Spinal cord (tissue), 10 donors: ENCODE measurements around the gene CUEDC1. TPM values are rescaled to one million over a fixed set of nuclear protein-coding genes. Genes with fewer than 3 reads are reported as not detected.

Experiments
- DNase-seq, 6 donors: peaks; one replicate each; pipeline versions ENCODE4 v3.0.0 to v3.0.0-alpha.2; 2013 to 2015; ENCODE audit warnings: low spot score in 6 of 6, low read depth in 4 of 6
- H3K27ac ChIP-seq: one replicate; pipeline ENCODE4 v1.5.1; 2013; ENCODE audit warnings: low read depth, low read length, control low read depth
- H3K27me3 ChIP-seq: one replicate; pipeline ENCODE4 v1.6.1; 2013; ENCODE audit warnings: low read length; ENCODE audit not compliant: control insufficient read depth, insufficient read depth
- H3K36me3 ChIP-seq: one replicate; pipeline ENCODE4 v1.6.1; 2013; ENCODE audit warnings: low read length; ENCODE audit not compliant: control insufficient read depth, insufficient read depth
- H3K4me1 ChIP-seq: one replicate; pipeline ENCODE4 v1.6.1; 2013; ENCODE audit warnings: low read length; ENCODE audit not compliant: control insufficient read depth, insufficient read depth
- H3K4me3 ChIP-seq: one replicate; pipeline ENCODE4 v1.5.1; 2013; ENCODE audit warnings: low read depth, low read length, control low read depth
- H3K9me3 ChIP-seq: one replicate; pipeline ENCODE4 v1.6.1; 2013; ENCODE audit warnings: low read length; ENCODE audit not compliant: control insufficient read depth, insufficient read depth
- WGBS: methylation state at CpG from one replicate; pipeline ENCODE4 v1.1.5; 2013; ENCODE audit warnings: missing lambda C conversion rate; ENCODE audit not compliant: insufficient coverage; 5-methylcytosine and 5-hydroxymethylcytosine counted together
- polyA plus RNA-seq, 2 donors: library from polyadenylated mRNA; unstranded; fragments of 120-200 nt; gene quantifications; one replicate each; pipeline ENCODE4 v1.2.1, GENCODE V29; 2013; ENCODE audit not compliant: insufficient read length in 2 of 2
- total RNA-seq, 2 donors: library from RNA; depleted of rRNA in 1 of 2; stranded (reverse); fragments of 120-200 nt in 1 of 2; fragments of >200 nt in 1 of 2; gene quantifications; one replicate each; pipeline versions ENCODE4 v1.2.3 to v1.2.4, GENCODE V29; 2013 to 2014
- donor health status: healthy.

The CUEDC1 gene
- total and polyA plus RNA-seq, 4 donors, result 14.0 to 111 (median 63.8) TPM

GRCh38 chr17:57931488-57932137 lies 23.6 kb downstream of the CUEDC1 start:
- peaks cover 88% of the 10 kb centered on the region for H3K4me1 ChIP-seq
- H3K9me3 ChIP-seq, result no peaks in the 10 kb centered on the region
- no peak for DNase-seq
- peak overlapping the region; percentile 35 for H3K27ac ChIP-seq
- WGBS, result 71% methylated on average over 9 of the region's 12 CpGs
- no peak overlapping the region for H3K4me3 ChIP-seq
- no peaks in the 10 kb centered on the region for H3K27me3 ChIP-seq
- H3K36me3 ChIP-seq, result no peaks in the 10 kb centered on the region

- peak overlapping the region; percentile 25 for H3K27ac ChIP-seq
Observed at GRCh38 chr17:57930239-57930638, 25.0 kb downstream of the CUEDC1 start.

GRCh38 chr17:57929386-57929785 lies 25.8 kb downstream of the CUEDC1 start:
- 44% methylated on average over 3 of the region's 4 CpGs for WGBS
- no peaks in the 10 kb centered on the region for H3K9me3 ChIP-seq
- H3K27me3 ChIP-seq, result no peaks in the 10 kb centered on the region
- peaks cover 4% of the 10 kb centered on the region for H3K36me3 ChIP-seq
- DNase-seq, result no peak
- H3K4me3 ChIP-seq, result no peak overlapping the region
- peak overlapping the region; percentile 15 for H3K27ac ChIP-seq
- H3K4me1 ChIP-seq, result peaks cover 84% of the 10 kb centered on the region

More at GRCh38 chr17:57930239-57930638, 25.0 kb downstream of the CUEDC1 start:
- H3K36me3 ChIP-seq, result peaks cover 4% of the 10 kb centered on the region
- peaks cover 86% of the 10 kb centered on the region for H3K4me1 ChIP-seq
- no peaks in the 10 kb centered on the region for H3K27me3 ChIP-seq
- DNase-seq, result no peak
- H3K4me3 ChIP-seq, result no peak overlapping the region
- no peaks in the 10 kb centered on the region for H3K9me3 ChIP-seq
- 84% methylated on average over 2 of the region's 5 CpGs for whole genome bisulfite sequencing

GRCh38 chr17:57928928-57929327 lies 26.3 kb downstream of the CUEDC1 start:
- 67% methylated on average over 5 of the region's 5 CpGs for WGBS
- peak overlapping the region; percentile 10 for H3K27ac ChIP-seq

GRCh38 chr17:57927048-57927723 lies 28.0 kb downstream of the CUEDC1 start:
- Histone ChIP-seq H3K27ac (peak overlapping the region; percentile 86), H3K4me1 (peaks cover 81% of the 10 kb centered on the region), H3K9me3 (no peaks in the 10 kb centered on the region), H3K36me3 (peaks cover 4% of the 10 kb centered on the region), H3K4me3 (no peak overlapping the region), H3K27me3 (no peaks in the 10 kb centered on the region)
- DNase-seq, result peak in 2 of 6 donors; percentile 75 to 81
- WGBS, result 40% methylated on average over 1 of the region's 5 CpGs

More at GRCh38 chr17:57928928-57929327, 26.3 kb downstream of the CUEDC1 start:
- Histone ChIP-seq H3K4me3 (no peak overlapping the region), H3K27me3 (no peaks in the 10 kb centered on the region), H3K4me1 (peaks cover 85% of the 10 kb centered on the region), H3K9me3 (no peaks in the 10 kb centered on the region), H3K36me3 (peaks cover 4% of the 10 kb centered on the region)
- no peak for DNase-seq

GRCh38 chr17:57926723-57927047 lies 28.5 kb downstream of the CUEDC1 start:
- DNase-seq, result no peak
- Histone ChIP-seq H3K4me1 (peaks cover 80% of the 10 kb centered on the region), H3K4me3 (no peak overlapping the region), H3K9me3 (no peaks in the 10 kb centered on the region), H3K27ac (peak overlapping the region; percentile 86), H3K27me3 (no peaks in the 10 kb centered on the region), H3K36me3 (peaks cover 4% of the 10 kb centered on the region)
- 32% methylated on average over 6 of the region's 7 CpGs for WGBS

GRCh38 chr17:57925361-57925990 lies 29.7 kb downstream of the CUEDC1 start:
- Histone ChIP-seq H3K9me3 (no peaks in the 10 kb centered on the region), H3K27ac (peak overlapping the region; percentile 57), H3K4me1 (peaks cover 79% of the 10 kb centered on the region), H3K36me3 (peaks cover 4% of the 10 kb centered on the region), H3K27me3 (no peaks in the 10 kb centered on the region), H3K4me3 (no peak overlapping the region)
- DNase-seq, result peak in 1 of 6 donors; percentile 56
- WGBS, result 55% methylated on average over 6 of the region's 9 CpGs

GRCh38 chr17:57924677-57925076 lies 30.5 kb downstream of the CUEDC1 start:
- Histone ChIP-seq H3K9me3 (no peaks in the 10 kb centered on the region), H3K27me3 (no peaks in the 10 kb centered on the region), H3K4me3 (no peak overlapping the region), H3K36me3 (peaks cover 4% of the 10 kb centered on the region), H3K27ac (peak overlapping the region; percentile 72), H3K4me1 (peaks cover 75% of the 10 kb centered on the region)
- peak in 2 of 6 donors; percentile 71 to 77 for DNase-seq
- WGBS, result 61% methylated on average over 2 of the region's 4 CpGs

GRCh38 chr17:57923182-57923872 lies 31.9 kb downstream of the CUEDC1 start:
- H3K4me3 ChIP-seq, result no peak overlapping the region
- no peaks in the 10 kb centered on the region for H3K9me3 ChIP-seq
- H3K27ac ChIP-seq, result no peak overlapping the region
- peaks cover 78% of the 10 kb centered on the region for H3K4me1 ChIP-seq
- DNase-seq, result no peak
- peaks cover 4% of the 10 kb centered on the region for H3K36me3 ChIP-seq
- H3K27me3 ChIP-seq, result no peaks in the 10 kb centered on the region
- 90% methylated on average over 3 of the region's 5 CpGs for WGBS
